ENCODE results near the gene CYTH1.

CYTH1 gene

DNA sequence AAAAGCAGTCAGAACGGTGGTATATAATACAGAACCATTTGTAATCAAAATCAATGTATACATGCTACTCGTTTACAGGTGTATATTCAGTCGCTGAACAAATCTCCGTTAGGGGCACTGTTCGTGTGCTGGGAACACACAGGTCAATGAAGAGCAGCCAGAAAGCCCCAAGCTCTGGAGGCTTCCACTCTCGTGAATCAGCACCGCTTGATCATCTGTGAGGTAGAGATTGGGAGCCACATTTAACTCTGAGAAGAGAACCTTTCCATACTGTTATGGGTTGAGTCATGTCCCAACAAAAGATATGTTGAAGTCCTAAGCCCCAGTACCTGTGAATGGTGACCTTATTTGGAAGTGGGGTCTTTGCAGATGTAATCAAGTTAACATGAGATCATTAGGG lies 5.4 kb upstream of the CYTH1 start:
- no peak for TF ChIP-seq ZNF112 (tag by site-specific recombination; IDR thresholded peaks at IDR 0.05)
- TF ChIP-seq PRDM1 (tag by site-specific recombination; IDR thresholded peaks at IDR 0.05) = no peak
- TF ChIP-seq, protein P1, sequence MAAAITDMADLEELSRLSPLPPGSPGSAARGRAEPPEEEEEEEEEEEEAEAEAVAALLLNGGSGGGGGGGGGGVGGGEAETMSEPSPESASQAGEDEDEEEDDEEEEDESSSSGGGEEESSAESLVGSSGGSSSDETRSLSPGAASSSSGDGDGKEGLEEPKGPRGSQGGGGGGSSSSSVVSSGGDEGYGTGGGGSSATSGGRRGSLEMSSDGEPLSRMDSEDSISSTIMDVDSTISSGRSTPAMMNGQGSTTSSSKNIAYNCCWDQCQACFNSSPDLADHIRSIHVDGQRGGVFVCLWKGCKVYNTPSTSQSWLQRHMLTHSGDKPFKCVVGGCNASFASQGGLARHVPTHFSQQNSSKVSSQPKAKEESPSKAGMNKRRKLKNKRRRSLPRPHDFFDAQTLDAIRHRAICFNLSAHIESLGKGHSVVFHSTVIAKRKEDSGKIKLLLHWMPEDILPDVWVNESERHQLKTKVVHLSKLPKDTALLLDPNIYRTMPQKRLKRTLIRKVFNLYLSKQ (tag by site-specific recombination; IDR thresholded peaks at IDR 0.05; ENCODE audit: borderline replicate concordance) = no peak
- TF ChIP-seq, protein P2, sequence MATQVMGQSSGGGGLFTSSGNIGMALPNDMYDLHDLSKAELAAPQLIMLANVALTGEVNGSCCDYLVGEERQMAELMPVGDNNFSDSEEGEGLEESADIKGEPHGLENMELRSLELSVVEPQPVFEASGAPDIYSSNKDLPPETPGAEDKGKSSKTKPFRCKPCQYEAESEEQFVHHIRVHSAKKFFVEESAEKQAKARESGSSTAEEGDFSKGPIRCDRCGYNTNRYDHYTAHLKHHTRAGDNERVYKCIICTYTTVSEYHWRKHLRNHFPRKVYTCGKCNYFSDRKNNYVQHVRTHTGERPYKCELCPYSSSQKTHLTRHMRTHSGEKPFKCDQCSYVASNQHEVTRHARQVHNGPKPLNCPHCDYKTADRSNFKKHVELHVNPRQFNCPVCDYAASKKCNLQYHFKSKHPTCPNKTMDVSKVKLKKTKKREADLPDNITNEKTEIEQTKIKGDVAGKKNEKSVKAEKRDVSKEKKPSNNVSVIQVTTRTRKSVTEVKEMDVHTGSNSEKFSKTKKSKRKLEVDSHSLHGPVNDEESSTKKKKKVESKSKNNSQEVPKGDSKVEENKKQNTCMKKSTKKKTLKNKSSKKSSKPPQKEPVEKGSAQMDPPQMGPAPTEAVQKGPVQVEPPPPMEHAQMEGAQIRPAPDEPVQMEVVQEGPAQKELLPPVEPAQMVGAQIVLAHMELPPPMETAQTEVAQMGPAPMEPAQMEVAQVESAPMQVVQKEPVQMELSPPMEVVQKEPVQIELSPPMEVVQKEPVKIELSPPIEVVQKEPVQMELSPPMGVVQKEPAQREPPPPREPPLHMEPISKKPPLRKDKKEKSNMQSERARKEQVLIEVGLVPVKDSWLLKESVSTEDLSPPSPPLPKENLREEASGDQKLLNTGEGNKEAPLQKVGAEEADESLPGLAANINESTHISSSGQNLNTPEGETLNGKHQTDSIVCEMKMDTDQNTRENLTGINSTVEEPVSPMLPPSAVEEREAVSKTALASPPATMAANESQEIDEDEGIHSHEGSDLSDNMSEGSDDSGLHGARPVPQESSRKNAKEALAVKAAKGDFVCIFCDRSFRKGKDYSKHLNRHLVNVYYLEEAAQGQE (tag by site-specific recombination; IDR thresholded peaks at IDR 0.05) = no peak
- no peak for TF ChIP-seq ZNF76 (tag by site-specific recombination; IDR thresholded peaks at IDR 0.05; ENCODE audit: borderline replicate concordance, low read depth)
- no peak for TF ChIP-seq ZNF837 (tag by site-specific recombination; IDR thresholded peaks at IDR 0.05)
- TF ChIP-seq HOXD13 (CRISPR knock-in tag; IDR thresholded peaks at IDR 0.05; ENCODE audit: borderline replicate concordance) = no peak
- TF ChIP-seq KLF16 (tag by site-specific recombination; IDR thresholded peaks at IDR 0.05) = no peak
- no peak for TF ChIP-seq ZNF707 (tag by site-specific recombination; IDR thresholded peaks at IDR 0.05)
- no peak for TF ChIP-seq ZSCAN16 (tag by site-specific recombination; IDR thresholded peaks at IDR 0.05)
- TF ChIP-seq ZBTB7A (tag by site-specific recombination; IDR thresholded peaks at IDR 0.05; ENCODE audit: low read depth) = no peak
- no peak for TF ChIP-seq ZNF354C (tag by site-specific recombination; IDR thresholded peaks at IDR 0.05; ENCODE audit: borderline replicate concordance, low read depth)
- no peak for TF ChIP-seq ZNF16 (tag by site-specific recombination; IDR thresholded peaks at IDR 0.05; ENCODE audit: low read depth)
- no peak for TF ChIP-seq ZNF621 (tag by site-specific recombination; IDR thresholded peaks at IDR 0.05)
- Histone ChIP-seq H3K4me1 (ENCODE audit: control insufficient read depth, insufficient read depth, low read length) (no peaks in the 10 kb centered on the region), H3K4me3 (ENCODE audit: low read depth, low read length) (no peak overlapping the region), H3K27ac (ENCODE audit: extremely low read depth, low read depth, low read length) (no peak overlapping the region), H3K36me3 (ENCODE audit: control insufficient read depth in 2 of 2, insufficient read depth in 1 of 2, low read length in 2 of 2) (peaks cover 0 to 12% of the 10 kb centered on the region in 2 experiments; a peak in 2 of 3 replicates), H3K9me3 (ENCODE audit: control insufficient read depth, insufficient read depth, low read depth, low read length) (no peaks in the 10 kb centered on the region)
- ChIA-PET CTCF (interaction anchor here (1.2 kb wide), 1 partner anchor 12 kb away, joined by 4 read pairs; no protein-coding TSS in a partner anchor), POLR2A (interaction anchor here (0.5 kb wide), 1 partner anchor 80 kb away, joined by 3 read pairs; no protein-coding TSS in a partner anchor)

DNA sequence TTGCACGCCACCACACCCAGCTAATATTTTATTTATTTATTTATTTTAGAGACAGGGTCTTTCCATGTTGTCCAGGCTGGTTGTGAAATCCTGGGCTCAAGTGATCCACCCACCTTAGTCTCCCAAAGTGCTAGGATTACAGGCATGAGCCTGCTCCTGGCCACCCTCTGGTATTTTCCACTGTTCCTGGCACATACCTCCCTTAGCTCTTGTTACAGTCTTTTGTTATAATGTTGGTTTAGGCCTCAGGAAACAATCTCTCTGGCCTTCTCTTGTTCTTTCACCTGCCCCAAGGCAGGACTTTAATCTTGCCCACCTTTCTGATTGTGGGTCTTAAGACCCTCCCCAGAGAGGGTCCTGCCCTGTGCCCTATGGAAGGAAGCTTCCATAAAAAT lies 3.6 kb upstream of the CYTH1 start:
- Histone ChIP-seq H3K4me3 (ENCODE audit: low read depth, low read length) (no peak overlapping the region), H3K4me1 (ENCODE audit: control insufficient read depth, insufficient read depth, low read length) (no peaks in the 10 kb centered on the region), H3K36me3 (ENCODE audit: control insufficient read depth in 2 of 2, insufficient read depth in 1 of 2, low read length in 2 of 2) (peaks cover 0 to 8% of the 10 kb centered on the region in 2 experiments; a peak in 2 of 3 replicates), H3K27ac (ENCODE audit: extremely low read depth, low read depth, low read length) (no peak overlapping the region), H3K9me3 (ENCODE audit: control insufficient read depth, insufficient read depth, low read depth, low read length) (no peaks in the 10 kb centered on the region)
- POLR2A ChIA-PET = no interaction called here
- CTCF ChIA-PET = interaction anchor here (1.1 to 1.2 kb wide), 2 partner anchors 10 to 205 kb away, joined by 3 read pairs; no protein-coding TSS in a partner anchor
- TF ChIP-seq ZFP69B (tag by site-specific recombination; IDR thresholded peaks at IDR 0.05) = no peak
- TF ChIP-seq, protein P3, sequence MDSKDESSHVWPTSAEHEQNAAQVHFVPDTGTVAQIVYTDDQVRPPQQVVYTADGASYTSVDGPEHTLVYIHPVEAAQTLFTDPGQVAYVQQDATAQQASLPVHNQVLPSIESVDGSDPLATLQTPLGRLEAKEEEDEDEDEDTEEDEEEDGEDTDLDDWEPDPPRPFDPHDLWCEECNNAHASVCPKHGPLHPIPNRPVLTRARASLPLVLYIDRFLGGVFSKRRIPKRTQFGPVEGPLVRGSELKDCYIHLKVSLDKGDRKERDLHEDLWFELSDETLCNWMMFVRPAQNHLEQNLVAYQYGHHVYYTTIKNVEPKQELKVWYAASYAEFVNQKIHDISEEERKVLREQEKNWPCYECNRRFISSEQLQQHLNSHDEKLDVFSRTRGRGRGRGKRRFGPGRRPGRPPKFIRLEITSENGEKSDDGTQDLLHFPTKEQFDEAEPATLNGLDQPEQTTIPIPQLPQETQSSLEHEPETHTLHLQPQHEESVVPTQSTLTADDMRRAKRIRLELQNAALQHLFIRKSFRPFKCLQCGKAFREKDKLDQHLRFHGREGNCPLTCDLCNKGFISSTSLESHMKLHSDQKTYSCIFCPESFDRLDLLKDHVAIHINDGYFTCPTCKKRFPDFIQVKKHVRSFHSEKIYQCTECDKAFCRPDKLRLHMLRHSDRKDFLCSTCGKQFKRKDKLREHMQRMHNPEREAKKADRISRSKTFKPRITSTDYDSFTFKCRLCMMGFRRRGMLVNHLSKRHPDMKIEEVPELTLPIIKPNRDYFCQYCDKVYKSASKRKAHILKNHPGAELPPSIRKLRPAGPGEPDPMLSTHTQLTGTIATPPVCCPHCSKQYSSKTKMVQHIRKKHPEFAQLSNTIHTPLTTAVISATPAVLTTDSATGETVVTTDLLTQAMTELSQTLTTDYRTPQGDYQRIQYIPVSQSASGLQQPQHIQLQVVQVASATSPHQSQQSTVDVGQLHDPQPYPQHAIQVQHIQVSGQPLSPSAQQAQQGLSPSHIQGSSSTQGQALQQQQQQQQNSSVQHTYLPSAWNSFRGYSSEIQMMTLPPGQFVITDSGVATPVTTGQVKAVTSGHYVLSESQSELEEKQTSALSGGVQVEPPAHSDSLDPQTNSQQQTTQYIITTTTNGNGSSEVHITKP (tag by site-specific recombination; IDR thresholded peaks at IDR 0.05) = no peak
- no peak for TF ChIP-seq ZNF654 (tag by site-specific recombination; IDR thresholded peaks at IDR 0.05; ENCODE audit: low read depth)
- TF ChIP-seq ZFP3 (tag by site-specific recombination; IDR thresholded peaks at IDR 0.05; ENCODE audit: low read depth) = no peak
- TF ChIP-seq, protein P4, sequence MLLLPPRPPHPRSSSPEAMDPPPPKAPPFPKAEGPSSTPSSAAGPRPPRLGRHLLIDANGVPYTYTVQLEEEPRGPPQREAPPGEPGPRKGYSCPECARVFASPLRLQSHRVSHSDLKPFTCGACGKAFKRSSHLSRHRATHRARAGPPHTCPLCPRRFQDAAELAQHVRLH (tag by site-specific recombination; IDR thresholded peaks at IDR 0.05) = no peak
- TF ChIP-seq KLF7 (tag by site-specific recombination; IDR thresholded peaks at IDR 0.05; ENCODE audit: borderline replicate concordance) = no peak
- no peak for TF ChIP-seq ZNF660 (tag by site-specific recombination; IDR thresholded peaks at IDR 0.05)
- TF ChIP-seq ZNF426 (tag by site-specific recombination; IDR thresholded peaks at IDR 0.05) = no peak
- TF ChIP-seq ZNF211 (tag by site-specific recombination; IDR thresholded peaks at IDR 0.05; ENCODE audit: low read depth) = no peak
- TF ChIP-seq ZNF555 (tag by site-specific recombination; conservative IDR thresholded peaks at IDR 0.05) = no peak
- no peak for TF ChIP-seq ZNF707 (tag by site-specific recombination; IDR thresholded peaks at IDR 0.05)

All from HEK293 (cell line).